HPDE6-E6E7 (cell line): ENCODE measurements around the gene HGD.
"Not testable (repeated sequence)": the region's sequence is repeated elsewhere in the genome, so short reads cannot be mapped to it uniquely, and the experiment has no call there.

Experiments
- DNase-seq: peaks from one replicate; pipeline ENCODE4 v3.0.0; 2011; ENCODE audit warnings: missing footprints; ENCODE audit errors: extremely low spot score

HGD gene

DNA sequence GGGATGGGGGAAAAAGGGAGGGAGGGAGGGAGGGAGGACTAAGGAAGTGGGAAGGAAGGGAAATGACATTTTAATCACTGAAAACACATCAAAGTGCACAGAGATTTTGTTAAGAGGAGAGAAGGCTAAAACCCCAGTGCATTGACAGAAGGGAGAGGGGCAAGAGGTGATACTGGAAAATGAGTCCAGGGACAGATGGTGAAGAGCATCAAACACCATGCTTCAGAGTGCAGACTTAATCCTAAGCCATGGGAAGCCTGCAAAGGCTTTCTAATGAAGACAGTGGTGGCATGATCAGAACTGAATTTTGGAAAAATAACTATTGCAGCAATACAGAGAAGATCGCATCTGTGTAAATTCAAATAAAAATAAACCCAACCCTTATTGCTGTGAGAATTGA, 41.8 kb downstream of the HGD start:
- no peak for DNase-seq

GRCh38 chr3:120638820-120639219, 43.2 kb downstream of the HGD start:
- DNase-seq, result not testable (repeated sequence)

DNA sequence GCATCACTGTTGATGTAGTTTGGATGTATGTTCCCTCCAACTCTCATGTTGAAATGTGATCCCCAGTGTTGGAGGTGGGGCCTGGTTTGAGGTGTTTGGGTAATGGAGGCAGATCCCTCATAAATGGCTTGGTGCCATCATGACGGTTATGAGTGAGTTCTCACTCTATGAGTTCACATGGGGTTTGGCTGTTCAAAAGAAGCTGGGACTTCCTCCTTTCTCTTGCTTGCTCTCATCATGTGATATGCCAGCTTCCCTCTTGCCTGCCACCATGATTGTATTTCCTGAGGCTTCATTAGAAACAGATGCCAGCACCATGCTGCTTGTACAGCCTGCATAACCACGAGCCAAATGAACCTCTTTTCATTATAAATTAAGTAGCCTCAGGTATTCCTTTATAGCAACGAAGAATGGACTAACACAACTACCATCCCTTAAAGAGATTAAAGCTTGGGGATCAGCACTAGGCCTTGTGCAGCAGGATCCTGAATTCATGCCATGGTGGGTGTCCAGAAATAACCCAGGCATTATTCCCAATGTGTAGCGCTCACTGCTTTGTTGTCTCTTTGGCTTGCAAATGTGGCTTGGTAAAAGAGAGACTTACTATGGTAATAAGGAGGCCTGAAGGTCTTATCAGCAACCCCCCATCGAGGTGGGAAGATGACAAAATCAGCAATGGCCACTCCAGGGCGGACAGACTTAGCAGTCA, 44.0 kb downstream of the HGD start:
- no peak for DNase-seq

DNA sequence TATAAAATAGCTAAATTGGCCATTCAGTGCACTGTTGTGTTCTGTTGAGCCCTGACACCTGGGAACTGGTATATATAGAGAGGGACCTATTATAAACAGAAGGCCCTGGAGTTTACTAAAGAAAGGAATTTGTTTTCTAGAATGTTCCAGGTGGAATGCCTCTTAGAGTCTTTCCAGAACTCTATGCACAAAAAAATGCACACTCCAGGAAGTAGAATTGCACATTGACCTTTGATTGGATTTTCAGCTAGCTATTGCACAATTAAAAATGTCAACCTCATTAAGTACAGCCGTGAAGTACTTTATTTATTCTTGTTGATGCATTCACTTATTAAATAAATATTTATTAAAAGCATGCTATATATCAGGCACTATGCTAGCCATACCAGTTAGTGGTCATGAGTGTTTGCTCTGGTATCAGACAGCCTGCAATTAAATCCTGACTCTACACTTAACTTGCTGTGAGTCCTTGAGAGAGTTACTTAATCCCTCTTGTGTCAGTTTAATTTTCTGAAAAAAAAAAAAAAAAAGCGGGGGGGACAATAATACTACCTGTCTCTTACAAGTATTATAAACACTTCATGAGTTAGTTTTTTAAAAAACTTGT, 45.1 kb downstream of the HGD start:
- DNase-seq, result no peak

- DNase-seq, result peak; percentile 23
Observed at GRCh38 chr3:120634539-120634938, 47.5 kb downstream of the HGD start.

GRCh38 chr3:120625159-120625586, 56.9 kb downstream of the HGD start:
- DNase-seq, result no peak

GRCh38 chr3:120623727-120624093, 58.3 kb downstream of the HGD start:
- no peak for DNase-seq

DNA sequence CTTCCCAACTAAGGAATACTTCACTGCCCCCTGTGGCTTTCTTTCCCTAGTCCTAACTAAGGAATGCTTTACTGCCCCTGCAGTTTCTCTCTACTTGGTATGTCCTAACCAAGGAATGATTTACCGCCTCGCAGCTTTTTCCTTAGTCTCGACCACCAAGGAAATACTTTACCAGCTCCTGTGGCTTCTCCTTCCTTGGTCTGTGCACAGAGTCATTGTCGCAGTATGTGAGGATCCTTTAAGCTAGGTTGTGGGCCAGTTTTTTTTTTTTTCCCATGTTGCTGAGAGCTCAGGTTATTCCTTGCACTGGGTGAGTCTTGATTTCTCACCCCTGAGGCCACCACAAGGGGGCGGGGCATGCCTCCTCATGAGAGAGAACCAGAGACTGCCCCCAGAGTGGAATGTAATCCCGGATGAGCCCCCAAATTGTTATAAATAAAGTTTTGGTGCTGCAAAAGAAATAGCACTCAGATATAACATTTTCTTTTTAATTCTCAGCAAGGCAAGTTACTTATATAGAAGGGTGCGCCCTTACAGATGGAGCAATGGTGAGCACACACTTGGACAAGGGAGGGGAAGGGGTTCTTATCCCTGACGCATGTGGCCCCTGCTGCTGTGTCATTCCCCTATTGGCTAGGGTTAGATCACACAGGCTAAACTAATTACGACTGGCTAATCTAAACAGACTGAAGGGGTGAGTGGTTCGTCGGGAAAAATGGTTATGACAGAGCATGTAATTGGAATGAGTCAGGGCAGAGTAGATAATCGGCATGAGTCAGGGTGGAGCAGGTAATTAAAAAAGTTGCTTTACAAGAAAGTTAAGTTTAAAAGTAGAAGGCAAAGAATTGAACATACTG, 58.9 kb downstream of the HGD start:
- peak; percentile 26 for DNase-seq

DNA sequence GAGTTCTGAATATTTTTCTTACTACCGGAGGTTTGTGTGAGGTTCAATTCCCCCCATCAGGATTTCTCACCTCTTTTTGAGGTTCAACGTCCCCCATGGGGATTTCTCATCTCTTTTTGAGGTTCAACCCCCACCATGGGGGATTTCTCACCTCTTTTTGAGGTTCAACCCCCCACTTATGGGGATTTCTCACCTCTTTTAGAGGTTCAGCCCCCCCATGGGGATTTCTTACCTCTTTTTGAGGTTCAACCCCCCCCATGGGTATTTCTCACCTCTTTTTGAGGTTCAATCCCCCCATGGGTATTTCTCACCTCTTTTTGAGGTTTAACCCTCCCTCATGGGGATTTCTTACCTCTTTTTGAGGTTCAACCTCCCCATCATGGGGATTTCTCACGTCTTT, 59.6 kb downstream of the HGD start:
- no peak for DNase-seq

GRCh38 chr3:120616745-120617144, 65.3 kb downstream of the HGD start:
- not testable (repeated sequence) for DNase-seq

- no peak for DNase-seq
Observed at GRCh38 chr3:120615847-120616609, 66.0 kb downstream of the HGD start.

DNA sequence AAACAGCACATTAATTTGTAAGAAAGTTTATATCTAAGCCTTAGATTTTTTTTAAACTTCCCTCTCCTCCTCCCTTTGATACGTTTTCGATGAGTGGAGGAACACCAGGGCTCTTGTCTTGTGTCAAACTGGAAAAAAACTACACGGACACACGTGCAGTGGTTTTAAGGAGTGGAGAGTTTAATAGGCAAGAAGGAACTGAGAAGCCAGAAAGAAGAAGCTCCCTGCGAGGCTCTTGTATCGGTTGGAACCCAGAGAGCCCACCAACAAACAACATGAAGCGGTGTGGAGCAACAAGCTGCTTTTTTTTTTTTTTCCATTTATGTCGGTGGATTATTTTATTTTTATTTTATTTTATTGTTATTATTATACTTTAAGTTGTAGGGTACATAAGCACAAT, 67.3 kb downstream of the HGD start:
- DNase-seq, result no peak

DNA sequence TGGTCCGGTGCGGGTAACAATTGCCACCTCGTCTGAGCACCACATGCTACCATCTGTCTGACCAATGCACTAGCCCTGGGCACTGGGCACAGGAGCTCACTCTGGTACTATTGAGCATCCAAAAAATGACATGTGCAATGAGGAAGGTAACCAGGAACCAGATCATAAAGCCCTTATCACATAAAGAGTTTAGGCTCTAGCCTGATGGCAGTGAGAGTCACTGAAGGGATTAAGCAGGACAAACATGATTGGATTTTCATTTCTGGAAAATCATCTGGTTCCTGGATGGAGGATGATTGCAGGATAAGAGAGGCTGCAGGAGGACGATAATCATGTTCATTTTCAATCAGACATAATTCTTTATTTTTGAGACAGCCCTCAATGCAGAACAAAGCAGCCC, 73.5 kb downstream of the HGD start:
- DNase-seq, result no peak

- no peak for DNase-seq
Observed at GRCh38 chr3:120604784-120605183, 77.3 kb downstream of the HGD start.

DNA sequence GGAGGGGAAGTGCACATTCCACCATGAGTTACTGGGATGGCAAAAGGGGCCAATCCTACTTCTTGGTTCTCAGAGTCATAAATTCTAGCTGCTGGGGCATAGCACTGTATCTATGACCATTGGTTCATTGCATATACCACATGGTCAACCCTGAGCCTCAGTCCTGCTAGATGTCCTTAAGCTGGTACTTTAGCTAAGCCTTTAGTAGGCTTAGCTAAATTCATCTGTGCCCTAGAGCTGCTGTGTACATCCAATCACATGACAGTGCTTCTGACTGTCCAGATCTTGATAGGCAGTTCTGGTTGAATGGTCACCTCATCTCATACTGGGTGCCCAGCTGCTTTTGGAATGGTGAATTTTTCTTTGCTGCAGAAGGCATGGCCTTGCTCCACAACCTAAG, 77.7 kb downstream of the HGD start:
- no peak for DNase-seq

- DNase-seq, result no peak
Observed at GRCh38 chr3:120602682-120603081, 79.4 kb downstream of the HGD start.

DNA sequence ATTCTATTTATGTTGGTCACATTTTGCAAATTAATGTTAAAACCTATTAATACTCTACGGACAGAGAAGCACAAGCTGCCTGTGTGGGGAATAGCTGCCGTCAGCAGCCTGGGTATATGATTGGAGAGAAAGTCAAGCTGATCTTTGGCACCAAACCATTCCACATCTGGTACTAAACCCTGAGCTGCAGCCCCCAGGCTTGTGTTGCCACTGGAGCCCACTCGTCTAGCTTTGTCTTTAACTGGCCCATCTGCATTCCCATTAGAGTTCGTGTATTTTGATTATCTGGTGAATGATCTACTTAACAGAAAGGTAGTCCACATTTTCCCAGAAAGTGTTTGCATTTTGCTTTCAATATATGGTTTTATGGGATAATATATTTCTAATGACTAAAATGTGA, 80.5 kb downstream of the HGD start:
- no peak for DNase-seq

DNA sequence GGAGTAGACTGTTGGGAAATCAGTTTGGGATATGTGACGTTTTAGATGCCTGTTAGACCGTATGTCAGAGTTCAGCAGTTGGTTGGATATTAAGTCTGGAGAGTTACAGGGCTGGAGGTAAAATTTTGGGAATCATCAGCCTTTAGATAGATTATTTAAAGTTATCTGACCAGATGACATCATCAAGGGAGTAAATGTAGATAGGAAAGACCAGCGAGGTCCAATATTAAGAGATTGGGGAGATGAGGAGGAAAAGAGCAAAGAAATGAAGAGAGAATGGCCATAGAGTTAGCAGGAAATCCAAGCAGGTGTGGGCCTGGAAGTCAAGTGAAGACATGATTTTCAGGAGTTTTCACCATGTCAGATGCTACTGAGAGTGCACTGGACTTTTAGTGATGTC, 82.8 kb downstream of the HGD start:
- no peak for DNase-seq

DNA sequence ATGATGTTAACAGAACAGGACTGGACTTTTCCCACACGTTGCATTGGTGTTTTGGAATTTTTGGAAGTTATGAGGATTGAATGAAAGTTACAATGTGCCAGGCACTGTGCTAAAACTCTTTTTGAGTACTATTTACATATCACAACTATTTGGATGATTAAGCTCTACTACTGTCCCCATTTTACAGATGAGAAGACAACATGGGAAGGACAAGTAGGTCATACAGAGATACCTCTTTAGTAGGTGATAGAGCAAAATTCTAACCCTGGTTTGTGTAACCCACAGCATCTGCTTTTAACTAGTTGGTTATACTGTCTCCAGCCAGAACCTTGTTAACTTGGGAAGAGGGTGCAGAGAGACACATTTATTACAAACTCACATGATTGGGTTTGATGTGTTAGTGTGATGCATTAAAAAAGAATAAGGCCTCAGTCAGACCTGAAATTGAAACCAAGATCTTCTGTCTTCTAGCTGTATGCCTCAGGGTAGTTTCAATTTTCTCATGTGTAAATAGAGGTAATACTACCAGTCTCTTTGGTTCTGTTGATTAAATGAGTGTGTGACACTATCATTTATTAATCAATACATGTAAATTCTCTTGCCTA, 84.5 kb downstream of the HGD start:
- no peak for DNase-seq

- DNase-seq, result no peak
Observed at GRCh38 chr3:120596853-120597223, 85.2 kb downstream of the HGD start.

- DNase-seq, result peak; percentile 96
Observed at GRCh38 chr3:120596116-120596852, 85.8 kb downstream of the HGD start, which contains the start of gene NDUFB4. NDUFB4 (plus strand) TSS chr3:120596336; CDS start chr3:120596360, 24 bp downstream.
